Measurements from ENCODE around the gene ASCL4. TPM values are rescaled to one million over a fixed set of nuclear protein-coding genes. Genes with fewer than 3 reads are reported as not detected.

The ASCL4 gene
- total and polyA plus RNA-seq, 2 of the 8 experiments (the other 6 are each of a cell fraction or from before 2014, with no cell fraction given) = not detected

DNA sequence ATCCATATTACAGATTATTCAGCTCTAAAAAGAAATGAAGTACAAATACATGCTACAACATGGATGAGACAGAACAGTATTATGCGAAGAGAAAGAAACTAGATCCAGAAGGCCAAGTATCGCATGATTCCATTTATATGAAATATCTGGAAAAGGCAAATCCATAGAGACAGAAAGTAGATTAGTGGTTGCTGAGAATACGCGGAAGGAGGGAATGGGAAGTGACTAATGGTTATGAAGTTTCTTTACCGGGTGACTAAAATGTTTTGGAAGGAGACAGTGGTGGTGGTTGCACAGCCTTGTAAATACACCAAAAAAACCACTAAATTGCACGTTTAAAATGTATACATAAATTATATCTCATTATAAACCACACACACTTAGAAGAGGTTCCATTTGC lies 26.0 kb upstream of the ASCL4 start (continued):
- TF ChIP-seq SIN3A (conservative IDR thresholded peaks at IDR 0.05 in 1 of 2, IDR thresholded peaks at IDR 0.05 in 1 of 2; ENCODE audit: low read depth in 1 of 2, low read length in 2 of 2) = no peak

All from H1 (cell line).